Panc1 (cell line): ENCODE data around the gene BDH2. TPM values are rescaled to one million over a fixed set of nuclear protein-coding genes. Genes with fewer than 3 reads are reported as not detected.

Source experiments
- ATAC-seq: fragments of 200-7000 bp; cut with Tn5 transposase; 2 replicates; pipeline ENCODE4 v1.9.1; 2020; ENCODE audit warnings: mild to moderate bottlenecking, moderate library complexity
- BruUV-seq: library from RNA; stranded (reverse); fragments of 400-500 nt; replicated peaks from 2 replicates; lab custom pipeline; 2021; lab: Mats Ljungman, UMichigan
- CTCF ChIA-PET: fragments of 300-600 bp; sonication (Branson Sonifier 250); formaldehyde crosslinking; loops from one replicate; lab custom pipeline; 2022; ENCODE audit warnings: antibody characterized with exemption; lab: Charles Lee
- POLR2A ChIA-PET: fragments of 300-600 bp; sonication (Branson Sonifier 250); formaldehyde crosslinking; loops from one replicate; lab custom pipeline; 2022; ENCODE audit warnings: antibody characterized with exemption; lab: Charles Lee
- DNase-seq: peaks from one replicate; pipeline ENCODE4 v3.0.0-alpha.2; 2010; ENCODE audit warnings: low read depth, low spot score
- H3K27ac ChIP-seq: 2 replicates; pipeline ENCODE4 v1.5.1; 2011; ENCODE audit warnings: mild to moderate bottlenecking, low read length, inconsistent platforms
- H3K27me3 ChIP-seq: fragments of 200-500 bp; sonication (Bioruptor generic); 2 replicates; pipeline ENCODE4 v1.6.0; 2014; ENCODE audit warnings: low read length, inconsistent platforms; ENCODE audit not compliant: control insufficient read depth, insufficient read depth
- H3K36me3 ChIP-seq: fragments of 200-500 bp; sonication (Bioruptor generic); 2 replicates; pipeline ENCODE4 v1.5.1; 2014; ENCODE audit warnings: inconsistent platforms, mild to moderate bottlenecking, low read length, moderate library complexity; ENCODE audit not compliant: control insufficient read depth, insufficient read depth
- H3K4me1 ChIP-seq: 2 replicates; pipeline ENCODE4 v1.5.1; 2011; ENCODE audit warnings: inconsistent platforms, mild to moderate bottlenecking, low read length, moderate library complexity; ENCODE audit not compliant: control insufficient read depth, insufficient read depth
- H3K4me3 ChIP-seq, 2 experiments: 2 replicates each; pipeline ENCODE4 v1.5.1; 2011 to 2012; ENCODE audit warnings: low read depth in 2 of 2, low read length in 2 of 2, mild to moderate bottlenecking in 2 of 2, inconsistent platforms in 1 of 2, moderate library complexity in 1 of 2
- H3K9me3 ChIP-seq: fragments of 200-500 bp; sonication (Bioruptor generic); 2 replicates; pipeline ENCODE4 v1.5.1; 2014; ENCODE audit warnings: low read depth, mild to moderate bottlenecking, inconsistent platforms, low read length, moderate library complexity; ENCODE audit not compliant: control insufficient read depth, insufficient read depth
- CTCF ChIP-seq: fragments of 450-650 bp; IDR thresholded peaks from 2 replicates; pipeline ENCODE4 v1.5.1; 2017; ENCODE audit warnings: mild to moderate bottlenecking
- POLR2AphosphoS5 ChIP-seq: IDR thresholded peaks from 2 replicates; pipeline ENCODE4 v1.6.1; 2012; ENCODE audit warnings: mild to moderate bottlenecking, low read depth, low read length, moderate library complexity
- SIN3A ChIP-seq: IDR thresholded peaks from 2 replicates; pipeline ENCODE4 v1.6.1; 2012; ENCODE audit warnings: low read depth, mild to moderate bottlenecking, low read length, moderate library complexity, borderline replicate concordance; ENCODE audit not compliant: insufficient read depth
- TCF7L2 ChIP-seq: IDR thresholded peaks from 2 replicates; pipeline ENCODE4 v1.6.1; 2011; ENCODE audit warnings: mild to moderate bottlenecking, low read depth, low read length, inconsistent platforms
- in situ Hi-C: cut with HindIII; loops from 2 replicates; pipeline ENCODE4 v1.10.0; 2016; ENCODE audit warnings: low sequenced_read_pairs, low pct_unique_long_range_greater_than_20kb
- intact Hi-C: fragments of 100-400 bp; cut with micrococcal nuclease; formaldehyde crosslinking; loops from one replicate; pipeline ENCODE4 v1.10.0; 2022; ENCODE audit not compliant: unreplicated experiment
- total RNA-seq: library from RNA; stranded (reverse); gene quantifications from one replicate; pipeline ENCODE4 v1.2.1, GENCODE V29; 2021; ENCODE audit not compliant: unreplicated experiment
- TF ChIP-seq, protein P1 (sequence below), 2 experiments: IDR thresholded peaks; 2 replicates each; pipeline ENCODE4 v1.6.1; 2011 to 2012; ENCODE audit warnings: low read depth in 2 of 2, control low read depth in 1 of 2, low read length in 1 of 2, mild to moderate bottlenecking in 1 of 2, moderate library complexity in 1 of 2; ENCODE audit not compliant: insufficient read depth in 1 of 2

Gene BDH2
- total RNA-seq, 1 experiment from 2014 or later = 0.98 TPM

DNA sequence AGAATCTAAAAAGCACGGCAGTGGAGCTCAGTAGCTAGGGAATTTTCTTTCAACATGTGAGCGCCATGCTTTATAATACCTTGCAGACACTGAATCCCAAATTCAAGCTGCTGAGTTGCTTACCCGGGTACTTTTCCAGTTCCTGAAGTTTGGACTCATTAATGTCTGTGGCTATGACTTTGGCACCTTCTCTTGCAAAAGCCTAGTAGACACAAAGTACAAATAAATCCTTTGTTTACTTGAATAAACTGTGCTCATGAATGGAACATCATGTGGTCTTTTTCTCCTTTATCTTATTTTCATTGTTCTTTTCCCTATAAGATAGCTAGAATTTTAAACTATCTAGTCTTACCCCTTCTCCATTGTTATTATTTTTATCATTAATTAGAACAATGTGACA, 4.6 kb downstream of the BDH2 start:
- CTCF ChIA-PET = no interaction called here
- no peak for ATAC-seq
- in situ Hi-C loops = no loop called here

GRCh38 chr4:103092245-103092644, 7.4 kb downstream of the BDH2 start:
- Histone ChIP-seq H3K27ac (no peak overlapping the region), H3K27me3 (no peaks in the 10 kb centered on the region), H3K36me3 (no peaks in the 10 kb centered on the region), H3K4me1 (no peaks in the 10 kb centered on the region), H3K9me3 (no peaks in the 10 kb centered on the region), H3K4me3 (no peak overlapping the region)
- DNase-seq (no peak), ATAC-seq (no peak)
- CTCF ChIA-PET = interaction anchor here (0.7 kb wide), 1 partner anchor 220 kb away, joined by 3 read pairs; no protein-coding TSS in a partner anchor
- BruUV-seq = no TSS peak
- POLR2A ChIA-PET = interaction anchor here (0.6 kb wide), 1 partner anchor 11 kb away, joined by 3 read pairs; no protein-coding TSS in a partner anchor
- intact Hi-C loops = loop anchor here (10.0 kb wide), 1 partner anchor 667 kb away; no protein-coding TSS in a partner anchor
- no peak for TF ChIP-seq TCF7L2
- no peak for TF ChIP-seq SIN3A
- TF ChIP-seq POLR2AphosphoS5 = no peak
- TF ChIP-seq, protein P1, sequence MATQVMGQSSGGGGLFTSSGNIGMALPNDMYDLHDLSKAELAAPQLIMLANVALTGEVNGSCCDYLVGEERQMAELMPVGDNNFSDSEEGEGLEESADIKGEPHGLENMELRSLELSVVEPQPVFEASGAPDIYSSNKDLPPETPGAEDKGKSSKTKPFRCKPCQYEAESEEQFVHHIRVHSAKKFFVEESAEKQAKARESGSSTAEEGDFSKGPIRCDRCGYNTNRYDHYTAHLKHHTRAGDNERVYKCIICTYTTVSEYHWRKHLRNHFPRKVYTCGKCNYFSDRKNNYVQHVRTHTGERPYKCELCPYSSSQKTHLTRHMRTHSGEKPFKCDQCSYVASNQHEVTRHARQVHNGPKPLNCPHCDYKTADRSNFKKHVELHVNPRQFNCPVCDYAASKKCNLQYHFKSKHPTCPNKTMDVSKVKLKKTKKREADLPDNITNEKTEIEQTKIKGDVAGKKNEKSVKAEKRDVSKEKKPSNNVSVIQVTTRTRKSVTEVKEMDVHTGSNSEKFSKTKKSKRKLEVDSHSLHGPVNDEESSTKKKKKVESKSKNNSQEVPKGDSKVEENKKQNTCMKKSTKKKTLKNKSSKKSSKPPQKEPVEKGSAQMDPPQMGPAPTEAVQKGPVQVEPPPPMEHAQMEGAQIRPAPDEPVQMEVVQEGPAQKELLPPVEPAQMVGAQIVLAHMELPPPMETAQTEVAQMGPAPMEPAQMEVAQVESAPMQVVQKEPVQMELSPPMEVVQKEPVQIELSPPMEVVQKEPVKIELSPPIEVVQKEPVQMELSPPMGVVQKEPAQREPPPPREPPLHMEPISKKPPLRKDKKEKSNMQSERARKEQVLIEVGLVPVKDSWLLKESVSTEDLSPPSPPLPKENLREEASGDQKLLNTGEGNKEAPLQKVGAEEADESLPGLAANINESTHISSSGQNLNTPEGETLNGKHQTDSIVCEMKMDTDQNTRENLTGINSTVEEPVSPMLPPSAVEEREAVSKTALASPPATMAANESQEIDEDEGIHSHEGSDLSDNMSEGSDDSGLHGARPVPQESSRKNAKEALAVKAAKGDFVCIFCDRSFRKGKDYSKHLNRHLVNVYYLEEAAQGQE (IDR thresholded peaks at IDR 0.05; ENCODE audit: insufficient read depth in 1 of 2, low read depth in 2 of 2, low read length in 1 of 2) = no peak
- in situ Hi-C loops = no loop called here

More for the DNA sequence above, 4.6 kb downstream of the BDH2 start:
- Histone ChIP-seq H3K9me3 (no peaks in the 10 kb centered on the region), H3K36me3 (no peaks in the 10 kb centered on the region), H3K27ac (no peak overlapping the region), H3K4me1 (no peaks in the 10 kb centered on the region; the same call in 1 of the 2 replicates), H3K27me3 (no peaks in the 10 kb centered on the region), H3K4me3 (no peak overlapping the region)
- DNase-seq = no peak
- POLR2A ChIA-PET = no interaction called here
- intact Hi-C loops = loop anchor here (5.0 to 10.0 kb wide), 2 partner anchors 473 to 670 kb away; no protein-coding TSS in a partner anchor
- no TSS peak for BruUV-seq
- TF ChIP-seq SIN3A (no peak), CTCF (no peak), TCF7L2 (no peak), POLR2AphosphoS5 (no peak)
- TF ChIP-seq, protein P1 (IDR thresholded peaks at IDR 0.05; ENCODE audit: insufficient read depth in 1 of 2, low read depth in 2 of 2, low read length in 1 of 2) = no peak
